HepG2 (cell line): ENCODE data around the gene COL8A2. TPM values are rescaled to one million over a fixed set of nuclear protein-coding genes. Genes with fewer than 3 reads are reported as not detected.

Experiments used
- ATF7-NPFF ChIP-seq: sonication (generic); formaldehyde crosslinking; IDR thresholded peaks from 2 replicates; pipeline ENCODE4 v1.8.1; 2023; ENCODE audit warnings: mild to moderate bottlenecking, low read depth, missing genetic modification reagents, moderate library complexity
- HOXD1 ChIP-seq: sonication (generic); formaldehyde crosslinking; IDR thresholded peaks from 2 replicates; pipeline ENCODE4 v1.5.0; 2020; ENCODE audit warnings: missing genetic modification reagents
- MAFK ChIP-seq, 2 experiments: IDR thresholded peaks in 1 of 2; conservative IDR thresholded peaks in 1 of 2; 2 replicates each; pipeline ENCODE4 v1.6.1; 2011; ENCODE audit warnings: improper control_type of control experiment in 2 of 2, low read length in 2 of 2
- MATR3 ChIP-seq: sonication (generic); formaldehyde crosslinking; IDR thresholded peaks from 2 replicates; pipeline ENCODE4 v1.4.0; 2020; ENCODE audit warnings: missing genetic modification reagents
- PRDM10 ChIP-seq: sonication (generic); formaldehyde crosslinking; IDR thresholded peaks from 2 replicates; pipeline ENCODE4 v1.4.0; 2020; ENCODE audit warnings: low read depth, missing genetic modification reagents
- TFAP4 ChIP-seq: sonication (generic); IDR thresholded peaks from 2 replicates; pipeline ENCODE4 v1.6.1; 2016; ENCODE audit warnings: low read depth, borderline replicate concordance
- XRCC5 ChIP-seq: fragments of 200-400 bp; formaldehyde crosslinking; optimal IDR thresholded peaks from 2 replicates; pipeline ENCODE3; 2017; ENCODE audit warnings: mild to moderate bottlenecking, low read length
- ZHX2 ChIP-seq, 2 experiments: sonication (generic) in 1 of 2; formaldehyde crosslinking in 1 of 2; IDR thresholded peaks; 2 replicates each; pipeline versions ENCODE4 v1.6.1 to v1.9.0; 2014 to 2022; ENCODE audit warnings: antibody characterized with exemption in 1 of 2, borderline replicate concordance in 1 of 2, inconsistent platforms in 1 of 2, low read depth in 1 of 2, missing genetic modification reagents in 1 of 2
- ZNF253 ChIP-seq: sonication (generic); formaldehyde crosslinking; IDR thresholded peaks from 2 replicates; pipeline ENCODE4 v1.8.0; 2022; ENCODE audit warnings: mild to moderate bottlenecking, missing genetic modification reagents, borderline replicate concordance
- ZNF687 ChIP-seq: sonication (generic); formaldehyde crosslinking; IDR thresholded peaks from 2 replicates; pipeline ENCODE4 v1.5.1; 2020; ENCODE audit warnings: mild to moderate bottlenecking, missing genetic modification reagents, moderate library complexity
- ZNF780A ChIP-seq: sonication (generic); formaldehyde crosslinking; IDR thresholded peaks from 2 replicates; pipeline ENCODE4 v1.8.0; 2022; ENCODE audit warnings: mild to moderate bottlenecking, missing genetic modification reagents, moderate library complexity
- ZNF83 ChIP-seq: sonication (generic); formaldehyde crosslinking; IDR thresholded peaks from 2 replicates; pipeline ENCODE4 v1.4.0; 2020; ENCODE audit warnings: missing genetic modification reagents, mild to moderate bottlenecking, borderline replicate concordance
- polyA plus RNA-seq, 8 experiments: library from polyadenylated mRNA; depleted of rRNA in 3 of 8; stranded (reverse) in 7 of 8; unstranded in 1 of 8; fragments of >200 nt; fragmentation: Illumina TruSeq in 4 of 8; extraction: Trizol in 4 of 8; gene quantifications; 2 replicates each; pipeline versions ENCODE4 v1.2.1 to v1.2.3, GENCODE V29; 2011 to 2016; ENCODE audit warnings: low read depth in 4 of 8, missing spikeins in 1 of 8, mixed read lengths in 1 of 8; ENCODE audit not compliant: insufficient read depth in 1 of 8
- total RNA-seq, 5 experiments: library from RNA; depleted of rRNA; stranded (reverse); fragments of >200 nt; fragmentation: Illumina TruSeq; extraction: Trizol; gene quantifications; 2 replicates each; pipeline ENCODE4 v1.2.3, GENCODE V29; 2016; ENCODE audit warnings: low read depth in 1 of 5

The COL8A2 gene
- total and polyA plus RNA-seq, 2 of the 13 experiments (the other 11 are each of a cell fraction or from before 2014, with no cell fraction given), result 0.13 to 0.24 TPM

GRCh38 chr1:36149237-36149972 lies 24.4 kb upstream of the COL8A2 start, which contains the start of gene TRAPPC3 (continued):
- TF ChIP-seq ZHX2 (IDR thresholded peaks at IDR 0.05; ENCODE audit: low read depth) (peak; percentile 24; the same call in 1 of the 2 replicates), ZHX2 (CRISPR knock-in tag; IDR thresholded peaks at IDR 0.05; ENCODE audit: borderline replicate concordance) (no peak), ZNF83 (no peak), ATF7-NPFF (CRISPR knock-in tag) (peak; percentile 43; the same call in 1 of the 2 replicates), HOXD1 (no peak), MAFK (conservative IDR thresholded peaks at IDR 0.05 in 1 of 2, IDR thresholded peaks at IDR 0.05 in 1 of 2; ENCODE audit: low read length in 2 of 2) (no peak), XRCC5 (peak; percentile 96), ZNF253 (CRISPR knock-in tag) (no peak), MATR3 (no peak), ZNF687 (CRISPR knock-in tag) (peak; percentile 89), ZNF780A (CRISPR knock-in tag) (no peak), TFAP4 (peak; percentile 31; the same call in 1 of the 2 replicates), PRDM10 (peak; percentile 78; the same call in 1 of the 2 replicates)
